K562 (cell line): Measurements from ENCODE around the gene ZNF837. TPM values are rescaled to one million over a fixed set of nuclear protein-coding genes. Genes with fewer than 3 reads are reported as not detected.

Source experiments
- ATF6 ChIP-seq: sonication (generic); formaldehyde crosslinking; IDR thresholded peaks from 2 replicates; pipeline ENCODE4 v1.4.0; 2020; ENCODE audit warnings: mild to moderate bottlenecking, missing genetic modification reagents
- CBFA2T3 ChIP-seq: fragments of 450-650 bp; IDR thresholded peaks from 2 replicates; pipeline ENCODE4 v1.6.1; 2017
- CXXC5 ChIP-seq: fragments of 250-450 bp; sonication (Bioruptor Pico); IDR thresholded peaks from 2 replicates; pipeline ENCODE4 v1.8.0; 2022; ENCODE audit warnings: inconsistent platforms, mild to moderate bottlenecking, moderate library complexity
- E2F5 ChIP-seq: sonication (generic); formaldehyde crosslinking; IDR thresholded peaks from 2 replicates; pipeline ENCODE4 v1.8.0; 2022; ENCODE audit warnings: mild to moderate bottlenecking, missing genetic modification reagents
- GTF2F1 ChIP-seq: IDR thresholded peaks from 2 replicates; pipeline ENCODE4 v1.6.1; 2011; ENCODE audit warnings: low read depth, low read length, improper control_type of control experiment
- HNRNPK ChIP-seq: fragments of 200-400 bp; formaldehyde crosslinking; IDR thresholded peaks from one replicate; pipeline ENCODE4 v1.6.1; 2018; ENCODE audit warnings: mild to moderate bottlenecking, low read depth, low read length; ENCODE audit not compliant: poor library complexity, severe bottlenecking
- IFI16 ChIP-seq: fragments of 250-450 bp; sonication (Bioruptor Pico); IDR thresholded peaks from 2 replicates; pipeline ENCODE4 v2.1.2; 2022; ENCODE audit warnings: mild to moderate bottlenecking, inconsistent platforms
- JUNB ChIP-seq: fragments of 450-650 bp; formaldehyde crosslinking; conservative IDR thresholded peaks from 2 replicates; pipeline ENCODE4 v1.4.0; 2020; ENCODE audit warnings: mild to moderate bottlenecking
- KLF13 ChIP-seq: fragments of 450-650 bp; IDR thresholded peaks from 2 replicates; pipeline ENCODE4 v1.6.1; 2016; ENCODE audit warnings: missing genetic modification characterization, low read depth, mild to moderate bottlenecking, missing compliant biosample characterization, moderate library complexity, borderline replicate concordance
- MYC ChIP-seq, 2 experiments: fragments of 250-450 bp in 1 of 2; sonication (Bioruptor Pico) in 1 of 2; IDR thresholded peaks; 2 replicates each; pipeline versions ENCODE4 v1.5.1 to v1.6.1; 2012 to 2021; ENCODE audit warnings: low read depth in 2 of 2, borderline replicate concordance in 1 of 2, improper control_type of control experiment in 1 of 2, low read length in 1 of 2, mild to moderate bottlenecking in 1 of 2, moderate library complexity in 1 of 2
- SREBF2 ChIP-seq: sonication (generic); formaldehyde crosslinking; IDR thresholded peaks from 2 replicates; pipeline ENCODE4 v1.4.0; 2020; ENCODE audit warnings: mild to moderate bottlenecking, missing genetic modification reagents
- TCF7L2 ChIP-seq: fragments of 150-350 bp; IDR thresholded peaks from 2 replicates; pipeline ENCODE4 v1.6.1; 2016; ENCODE audit warnings: low read depth, mild to moderate bottlenecking, low read length, moderate library complexity
- TFAP4 ChIP-seq: sonication (generic); formaldehyde crosslinking; IDR thresholded peaks from 2 replicates; pipeline ENCODE4 v1.8.0; 2022; ENCODE audit warnings: missing genetic modification reagents, mild to moderate bottlenecking, moderate library complexity, borderline replicate concordance
- ZBTB43 ChIP-seq: sonication (generic); formaldehyde crosslinking; IDR thresholded peaks from 2 replicates; pipeline ENCODE4 v1.8.0; 2023; ENCODE audit warnings: mild to moderate bottlenecking, missing genetic modification reagents
- ZMIZ1 ChIP-seq, 2 experiments: fragments of 150-350 bp in 1 of 2; IDR thresholded peaks; 2 replicates each; pipeline ENCODE4 v1.6.1; 2012 to 2016; ENCODE audit warnings: low read depth in 2 of 2, low read length in 2 of 2, mild to moderate bottlenecking in 1 of 2, moderate library complexity in 1 of 2
- ZNF263 ChIP-seq: sonication (generic); formaldehyde crosslinking; IDR thresholded peaks from 2 replicates; pipeline ENCODE4 v1.8.0; 2022; ENCODE audit warnings: mild to moderate bottlenecking, missing genetic modification reagents, borderline replicate concordance
- polyA plus RNA-seq, 8 experiments: library from polyadenylated mRNA; depleted of rRNA in 4 of 8; stranded (reverse) in 5 of 8; unstranded in 3 of 8; fragments of >200 nt; fragmentation: Nextera tagmentation in 2 of 8; fragmentation: Illumina TruSeq in 1 of 8; extraction: Ambion mirVana in 2 of 8; extraction: Trizol in 1 of 8; gene quantifications; 2 replicates each; pipeline versions ENCODE4 v1.2.1 to v1.2.3, GENCODE V29; 2011 to 2014; ENCODE audit warnings: inconsistent platforms in 1 of 8, missing spikeins in 1 of 8
- total RNA-seq, 7 experiments: library from RNA; depleted of rRNA in 6 of 7; stranded (reverse); fragments of >200 nt in 6 of 7; fragmentation: Illumina TruSeq in 2 of 7; extraction: Trizol in 2 of 7; gene quantifications; 2 replicates each; pipeline versions ENCODE4 v1.2.1 to v1.2.3, GENCODE V29; 2011 to 2021; ENCODE audit warnings: low replicate concordance in 1 of 7

The ZNF837 gene
- total and polyA plus RNA-seq, 9 of the 15 experiments (the other 6 are each of a cell fraction or from before 2014, with no cell fraction given) = 0.11 to 2.1 (median 0.57) TPM; not detected in 4

GRCh38 chr19:58346961-58347929, 33.6 kb downstream of the ZNF837 start (continued):
- peak; percentile 44; the same call in 1 of the 2 replicates for TF ChIP-seq TFAP4 (CRISPR knock-in tag)
- peak; percentile 68 for TF ChIP-seq CXXC5
- TF ChIP-seq ZBTB43 (CRISPR knock-in tag) = no peak
- no peak for TF ChIP-seq ZMIZ1 (IDR thresholded peaks at IDR 0.05; ENCODE audit: low read depth in 2 of 2, low read length in 2 of 2)
- no peak; the same call in 1 of the 2 replicates for TF ChIP-seq ATF6 (CRISPR knock-in tag)
- no peak for TF ChIP-seq HNRNPK
- TF ChIP-seq IFI16 (CRISPR knock-in tag) = no peak
- no peak for TF ChIP-seq CBFA2T3
- no peak for TF ChIP-seq MYC (IDR thresholded peaks at IDR 0.05; ENCODE audit: low read depth, low read length)
- TF ChIP-seq MYC (CRISPR knock-in tag; IDR thresholded peaks at IDR 0.05; ENCODE audit: borderline replicate concordance, low read depth) = no peak
- no peak for TF ChIP-seq TCF7L2
- TF ChIP-seq ZNF263 (CRISPR knock-in tag) = peak; percentile 57; the same call in 1 of the 2 replicates
- no peak for TF ChIP-seq GTF2F1
- no peak for TF ChIP-seq SREBF2 (CRISPR knock-in tag)
- TF ChIP-seq E2F5 (CRISPR knock-in tag) = no peak
- TF ChIP-seq JUNB = no peak
- TF ChIP-seq KLF13 (tag) = no peak
